SK-N-SH (cell line): ENCODE results near the gene TICRR. TPM values are rescaled to one million over a fixed set of nuclear protein-coding genes. Genes with fewer than 3 reads are reported as not detected.

Experiments
- CTCF ChIA-PET: fragments of 300-600, 350-600 bp; formaldehyde crosslinking; extraction: SDS; loops from one replicate; lab custom pipeline; 2021; lab: Yijun Ruan, JAX
- POLR2A ChIA-PET: fragments of 350-600 bp; sonication (Branson Sonifier 250); formaldehyde crosslinking; extraction: SDS; loops from one replicate; lab custom pipeline; 2020; ENCODE audit warnings: antibody characterized with exemption, inconsistent platforms; lab: Yijun Ruan, JAX
- DNase-seq: peaks from one replicate; pipeline ENCODE4 v3.0.0; 2012
- H2AFZ ChIP-seq: fragments of 200-600 bp; sonication (generic); 2 replicates; pipeline ENCODE4 v1.8.1; 2016; ENCODE audit warnings: antibody characterized with exemption, mild to moderate bottlenecking, low read depth
- H3F3A ChIP-seq: fragments of 200-600 bp; sonication (generic); replicated peaks from 2 replicates; pipeline ENCODE3; 2016; ENCODE audit warnings: antibody characterized with exemption, mild to moderate bottlenecking; ENCODE audit not compliant: insufficient read depth
- H3K27ac ChIP-seq, 2 experiments: fragments of 200-500 bp in 1 of 2; fragments of 200-600 bp in 1 of 2; sonication (Bioruptor generic) in 1 of 2; sonication (generic), shearing (Covaris generic) in 1 of 2; 2 replicates each; pipeline versions ENCODE4 v1.5.1 to v1.6.1; 2014 to 2016; ENCODE audit warnings: low read depth in 2 of 2, inconsistent platforms in 1 of 2, low read length in 1 of 2, mild to moderate bottlenecking in 1 of 2, mixed read lengths in 1 of 2
- H3K27me3 ChIP-seq: fragments of 200-600 bp; sonication (generic), shearing (Covaris generic); 2 replicates; pipeline ENCODE4 v1.6.1; 2016; ENCODE audit warnings: mixed run types; ENCODE audit not compliant: insufficient read depth
- H3K36me3 ChIP-seq, 2 experiments: fragments of 200-500 bp in 1 of 2; fragments of 200-600 bp in 1 of 2; sonication (Bioruptor generic) in 1 of 2; sonication (generic) in 1 of 2; replicated peaks in 1 of 2; 2 replicates each; pipeline versions ENCODE3 to v1.5.1; 2014 to 2016; ENCODE audit warnings: low read length in 1 of 2, mild to moderate bottlenecking in 1 of 2; ENCODE audit not compliant: insufficient read depth in 2 of 2, control insufficient read depth in 1 of 2
- H3K4me1 ChIP-seq, 2 experiments: fragments of 200-500 bp in 1 of 2; fragments of 200-600 bp in 1 of 2; sonication (Bioruptor generic) in 1 of 2; sonication (generic), shearing (Covaris generic) in 1 of 2; 2 replicates each; pipeline versions ENCODE4 v1.5.1 to v1.6.1; 2014 to 2016; ENCODE audit warnings: low read depth in 1 of 2, low read length in 1 of 2, mixed run types in 1 of 2; ENCODE audit not compliant: insufficient read depth in 2 of 2, control insufficient read depth in 1 of 2
- H3K4me2 ChIP-seq: fragments of 200-600 bp; sonication (generic), shearing (Covaris generic); 2 replicates; pipeline ENCODE4 v1.6.1; 2017; ENCODE audit warnings: mixed run types
- H3K4me3 ChIP-seq, 2 experiments: fragments of 200-500 bp in 1 of 2; fragments of 200-600 bp in 1 of 2; sonication (Bioruptor generic) in 1 of 2; sonication (generic), shearing (Covaris generic) in 1 of 2; 2 replicates each; pipeline versions ENCODE4 v1.5.1 to v1.8.1; 2014 to 2016; ENCODE audit warnings: low read depth in 2 of 2, inconsistent platforms in 1 of 2, low read length in 1 of 2, mild to moderate bottlenecking in 1 of 2, mixed read lengths in 1 of 2, moderate library complexity in 1 of 2
- H3K79me2 ChIP-seq: fragments of 200-600 bp; sonication (generic); 2 replicates; pipeline ENCODE4 v1.8.1; 2017; ENCODE audit warnings: mild to moderate bottlenecking; ENCODE audit not compliant: insufficient read depth
- H3K9ac ChIP-seq: fragments of 200-600 bp; sonication (generic); 2 replicates; pipeline ENCODE4 v1.6.1; 2017; ENCODE audit warnings: mixed run types
- H3K9me2 ChIP-seq: fragments of 200-600 bp; sonication (generic); 2 replicates; pipeline ENCODE4 v1.6.1; 2017; ENCODE audit warnings: mixed run types
- H3K9me3 ChIP-seq: fragments of 200-600 bp; sonication (generic); 2 replicates; pipeline ENCODE4 v1.6.1; 2017; ENCODE audit warnings: mixed run types, mild to moderate bottlenecking, moderate library complexity
- H4K20me1 ChIP-seq: fragments of 200-600 bp; sonication (generic); 2 replicates; pipeline ENCODE4 v1.6.1; 2017; ENCODE audit warnings: mild to moderate bottlenecking, mixed run types; ENCODE audit not compliant: insufficient read depth
- CHD2 ChIP-seq: fragments of 150-350 bp; IDR thresholded peaks from 2 replicates; pipeline ENCODE4 v1.6.1; 2018; ENCODE audit warnings: low read length; ENCODE audit not compliant: partially characterized antibody
- ELF1 ChIP-seq: IDR thresholded peaks from 2 replicates; pipeline ENCODE4 v1.4.0; 2012
- EP300 ChIP-seq, 2 experiments: IDR thresholded peaks; 2 replicates each; pipeline versions ENCODE4 v1.4.0 to v1.6.1; 2012; ENCODE audit warnings: borderline replicate concordance in 1 of 2, low read depth in 1 of 2, low read length in 1 of 2
- FOSL2 ChIP-seq: IDR thresholded peaks from 2 replicates; pipeline ENCODE4 v1.4.0; 2012; ENCODE audit warnings: low read depth, mild to moderate bottlenecking, moderate library complexity, borderline replicate concordance
- FOXM1 ChIP-seq: IDR thresholded peaks from 2 replicates; pipeline ENCODE4 v1.4.0; 2012; ENCODE audit warnings: low read depth, mild to moderate bottlenecking
- IRF3 ChIP-seq: fragments of 150-350 bp; IDR thresholded peaks from 2 replicates; pipeline ENCODE4 v1.6.1; 2016; ENCODE audit warnings: mild to moderate bottlenecking, low read depth, low read length
- JUND ChIP-seq: IDR thresholded peaks from 2 replicates; pipeline ENCODE4 v1.4.0; 2012
- MEF2A ChIP-seq: IDR thresholded peaks from 2 replicates; pipeline ENCODE4 v1.4.0; 2012; ENCODE audit warnings: low read depth, borderline replicate concordance
- NFIC ChIP-seq: IDR thresholded peaks from 2 replicates; pipeline ENCODE4 v1.4.0; 2012; ENCODE audit warnings: borderline replicate concordance
- NRF1 ChIP-seq: IDR thresholded peaks from 2 replicates; pipeline ENCODE4 v1.6.1; 2012; ENCODE audit warnings: low read depth, mild to moderate bottlenecking, low read length
- RAD21 ChIP-seq: IDR thresholded peaks from 2 replicates; pipeline ENCODE4 v1.6.1; 2012; ENCODE audit warnings: mild to moderate bottlenecking, low read length
- RCOR1 ChIP-seq: fragments of 150-350 bp; IDR thresholded peaks from 2 replicates; pipeline ENCODE4 v1.6.1; 2017; ENCODE audit warnings: antibody characterized with exemption, low read length
- RFX5 ChIP-seq: IDR thresholded peaks from 2 replicates; pipeline ENCODE4 v1.6.1; 2012; ENCODE audit warnings: mild to moderate bottlenecking, improper control_type of control experiment, low read length
- RXRA ChIP-seq: IDR thresholded peaks from 2 replicates; pipeline ENCODE4 v1.4.0; 2012; ENCODE audit warnings: low read depth, mild to moderate bottlenecking, borderline replicate concordance
- SIN3A ChIP-seq: IDR thresholded peaks from 2 replicates; pipeline ENCODE4 v1.6.1; 2012; ENCODE audit warnings: low read depth, mild to moderate bottlenecking, low read length, moderate library complexity, borderline replicate concordance
- TAF1 ChIP-seq: IDR thresholded peaks from 2 replicates; pipeline ENCODE4 v1.6.1; 2012; ENCODE audit warnings: low read depth, mild to moderate bottlenecking, low read length, moderate library complexity, borderline replicate concordance
- TCF12 ChIP-seq: IDR thresholded peaks from 2 replicates; pipeline ENCODE4 v1.4.0; 2012
- YY1 ChIP-seq: IDR thresholded peaks from 2 replicates; pipeline ENCODE4 v1.4.0; 2012; ENCODE audit warnings: low read depth, mild to moderate bottlenecking
- WGBS: methylation state at CpG from one replicate; pipeline ENCODE4 v1.1.6; 2017; ENCODE audit warnings: low lambda C conversion rate; 5-methylcytosine and 5-hydroxymethylcytosine counted together
- polyA plus RNA-seq, 3 experiments: library from polyadenylated mRNA; depleted of rRNA; stranded (reverse); fragments of >200 nt; gene quantifications; 2 replicates each; pipeline ENCODE4 v1.2.3, GENCODE V29; 2012
- TF ChIP-seq, protein P1 (sequence below): IDR thresholded peaks from 2 replicates; pipeline ENCODE4 v1.4.0; 2012; ENCODE audit warnings: low read depth, borderline replicate concordance
- TF ChIP-seq, protein P2 (sequence below): IDR thresholded peaks from 2 replicates; pipeline ENCODE4 v1.4.0; 2012; ENCODE audit warnings: low read depth, borderline replicate concordance

Gene TICRR
- polyA plus RNA-seq, 1 of the 3 experiments (the other 2 are of a cell fraction): 3.2 TPM

DNA sequence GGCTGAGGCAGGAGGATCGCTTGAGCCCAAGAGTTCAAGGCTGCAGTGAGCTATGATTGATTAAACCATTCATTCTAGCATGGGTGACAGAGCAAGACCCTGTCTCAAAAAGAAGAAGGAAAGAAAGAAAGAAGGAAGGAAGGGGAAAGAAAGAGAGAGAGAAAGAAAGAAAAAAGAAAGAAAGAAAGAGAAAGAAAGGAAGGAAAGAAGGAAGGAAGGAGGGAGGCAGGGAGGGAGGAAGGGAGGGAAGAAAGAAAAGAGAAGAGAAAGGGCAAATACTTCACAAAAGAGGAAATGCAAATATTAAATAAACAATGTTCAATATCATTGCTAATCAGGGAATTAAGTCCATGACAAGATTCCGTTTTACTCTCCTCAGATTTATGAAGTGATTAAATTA is 84.0 kb downstream of the TICRR start (continued):
- TF ChIP-seq IRF3 (no peak), NRF1 (no peak), ELF1 (no peak), RFX5 (no peak), CHD2 (no peak), FOXM1 (no peak), TCF12 (no peak), SIN3A (no peak)

DNA sequence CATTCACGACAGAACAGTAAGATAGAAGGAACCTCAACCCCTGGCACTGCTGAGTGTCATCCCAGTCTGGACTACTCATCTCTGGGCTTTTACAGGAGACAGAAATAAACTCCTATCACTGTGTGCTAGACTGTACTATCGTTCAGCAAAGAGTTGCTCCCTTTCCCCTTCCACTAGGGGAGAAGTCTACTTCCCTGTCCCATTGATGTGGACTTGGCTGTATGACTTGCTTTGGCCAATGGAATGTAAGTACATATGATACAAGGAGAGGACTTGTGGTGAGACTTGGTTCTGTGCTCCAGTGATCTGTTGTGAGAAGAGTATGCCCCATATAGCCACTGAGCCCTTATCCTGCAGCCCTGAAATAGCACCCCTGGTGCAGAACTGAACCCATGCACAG is 85.3 kb downstream of the TICRR start:
- H3K4me2 ChIP-seq: no peak overlapping the region
- TF ChIP-seq JUND (no peak), EP300 (IDR thresholded peaks at IDR 0.05; ENCODE audit: borderline replicate concordance in 1 of 2, low read depth in 1 of 2, low read length in 1 of 2) (no peak)
- TF ChIP-seq, protein P1, sequence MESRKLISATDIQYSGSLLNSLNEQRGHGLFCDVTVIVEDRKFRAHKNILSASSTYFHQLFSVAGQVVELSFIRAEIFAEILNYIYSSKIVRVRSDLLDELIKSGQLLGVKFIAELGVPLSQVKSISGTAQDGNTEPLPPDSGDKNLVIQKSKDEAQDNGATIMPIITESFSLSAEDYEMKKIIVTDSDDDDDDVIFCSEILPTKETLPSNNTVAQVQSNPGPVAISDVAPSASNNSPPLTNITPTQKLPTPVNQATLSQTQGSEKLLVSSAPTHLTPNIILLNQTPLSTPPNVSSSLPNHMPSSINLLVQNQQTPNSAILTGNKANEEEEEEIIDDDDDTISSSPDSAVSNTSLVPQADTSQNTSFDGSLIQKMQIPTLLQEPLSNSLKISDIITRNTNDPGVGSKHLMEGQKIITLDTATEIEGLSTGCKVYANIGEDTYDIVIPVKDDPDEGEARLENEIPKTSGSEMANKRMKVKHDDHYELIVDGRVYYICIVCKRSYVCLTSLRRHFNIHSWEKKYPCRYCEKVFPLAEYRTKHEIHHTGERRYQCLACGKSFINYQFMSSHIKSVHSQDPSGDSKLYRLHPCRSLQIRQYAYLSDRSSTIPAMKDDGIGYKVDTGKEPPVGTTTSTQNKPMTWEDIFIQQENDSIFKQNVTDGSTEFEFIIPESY: no peak
- no peak for DNase-seq
- H3K4me3 ChIP-seq: no peak overlapping the region
- peaks cover 12 to 14% of the 10 kb centered on the region in 2 experiments; a peak in 3 of 4 replicates for H3K4me1 ChIP-seq
- no peaks in the 10 kb centered on the region for H3K27me3 ChIP-seq
- no peak overlapping the region for H2AFZ ChIP-seq
- no peaks in the 10 kb centered on the region for H3K9me2 ChIP-seq
- H3K36me3 ChIP-seq: no peaks in the 10 kb centered on the region
- 62% methylated on average over 2 of the region's 2 CpGs for WGBS
- peaks cover 41% of the 10 kb centered on the region for H3F3A ChIP-seq
- CTCF ChIA-PET: interaction anchor here (3.2 kb wide), 1 partner anchor 13 kb away, joined by 21 read pairs; no protein-coding TSS in a partner anchor
- H3K9me3 ChIP-seq: no peaks in the 10 kb centered on the region
- POLR2A ChIA-PET: no interaction called here
- H3K27ac ChIP-seq: no peak overlapping the region
- no peaks in the 10 kb centered on the region for H3K79me2 ChIP-seq
- no peaks in the 10 kb centered on the region for H4K20me1 ChIP-seq
- no peak overlapping the region for H3K9ac ChIP-seq

- H3K4me2 ChIP-seq: peak overlapping the region; percentile 70
- ChIA-PET CTCF (interaction anchor here (1.5 to 3.2 kb wide), 2 partner anchors 10 to 16 kb away, joined by 8 to 21 read pairs; no protein-coding TSS in a partner anchor), POLR2A (interaction anchor here (1.2 kb wide), 1 partner anchor 18 kb away, joined by 3 read pairs; no protein-coding TSS in a partner anchor)
- no peaks in the 10 kb centered on the region for H3K9me2 ChIP-seq
- H3K4me3 ChIP-seq: no peak overlapping the region
- peaks cover 22% of the 10 kb centered on the region for H3F3A ChIP-seq
- no peaks in the 10 kb centered on the region for H3K27me3 ChIP-seq
- peak overlapping the region; percentile 36 to 70 for H3K27ac ChIP-seq
- H3K9ac ChIP-seq: peak overlapping the region; percentile 34; the same call in 1 of the 2 replicates
- H2AFZ ChIP-seq: peak overlapping the region; percentile 93
- no peaks in the 10 kb centered on the region for H3K79me2 ChIP-seq
- no peak for DNase-seq
- peaks cover 12 to 19% of the 10 kb centered on the region in 2 experiments; a peak in 3 of 4 replicates for H3K4me1 ChIP-seq
- no peaks in the 10 kb centered on the region for H3K36me3 ChIP-seq
- H4K20me1 ChIP-seq: no peaks in the 10 kb centered on the region
- H3K9me3 ChIP-seq: no peaks in the 10 kb centered on the region
- WGBS: 67% methylated on average over 8 of the region's 11 CpGs
- TF ChIP-seq NRF1: no peak
- TF ChIP-seq YY1: 0 out of 2 replicates have a peak, but pooled peaks have one; percentile 35
- no peak for TF ChIP-seq RCOR1
- peak; percentile 60 for TF ChIP-seq ELF1
- TF ChIP-seq MEF2A: no peak
- peak; percentile 70 for TF ChIP-seq NFIC
- peak; percentile 44; the same call in 1 of the 2 replicates for TF ChIP-seq FOSL2
- TF ChIP-seq RXRA: no peak
- TF ChIP-seq JUND: 0 out of 2 replicates have a peak, but pooled peaks have one; percentile 37
- TF ChIP-seq, protein P2, sequence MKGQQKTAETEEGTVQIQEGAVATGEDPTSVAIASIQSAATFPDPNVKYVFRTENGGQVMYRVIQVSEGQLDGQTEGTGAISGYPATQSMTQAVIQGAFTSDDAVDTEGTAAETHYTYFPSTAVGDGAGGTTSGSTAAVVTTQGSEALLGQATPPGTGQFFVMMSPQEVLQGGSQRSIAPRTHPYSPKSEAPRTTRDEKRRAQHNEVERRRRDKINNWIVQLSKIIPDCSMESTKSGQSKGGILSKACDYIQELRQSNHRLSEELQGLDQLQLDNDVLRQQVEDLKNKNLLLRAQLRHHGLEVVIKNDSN: no peak
- TF ChIP-seq TAF1: no peak
- 0 out of 4 replicates have a peak, but pooled peaks of 1 of the 2 experiments have one; percentile 11 for TF ChIP-seq EP300 (IDR thresholded peaks at IDR 0.05; ENCODE audit: borderline replicate concordance in 1 of 2, low read depth in 1 of 2, low read length in 1 of 2)
- no peak for TF ChIP-seq IRF3
- no peak for TF ChIP-seq RAD21
- no peak for TF ChIP-seq SIN3A
Measured at GRCh38 chr15:89662893-89663626, 87.8 kb downstream of the TICRR start.
